OCI-LY3 (cell line): Measurements from ENCODE around the gene DUOXA1.

ENCODE experiments used
- H2AFZ ChIP-seq: fragments of 200-600, 300-600 bp; shearing (Covaris generic); 2 replicates; pipeline ENCODE4 v1.6.0; 2014; ENCODE audit warnings: antibody characterized with exemption, low read depth, low read length
- H3K27ac ChIP-seq: fragments of 200-600, 300-600 bp; sonication (generic); 2 replicates; pipeline ENCODE4 v1.5.1; 2014; ENCODE audit warnings: mild to moderate bottlenecking, low read length, moderate library complexity, mixed read lengths
- H3K27me3 ChIP-seq: fragments of 200-600, 300-600 bp; sonication (generic); 2 replicates; pipeline ENCODE4 v1.6.1; 2014; ENCODE audit warnings: low read depth, low read length, mixed read lengths
- H3K36me3 ChIP-seq: fragments of 200-600, 300-600 bp; sonication (generic); replicated peaks from 2 replicates; pipeline ENCODE3; 2014; ENCODE audit warnings: low read depth, low read length, mixed read lengths
- H3K4me1 ChIP-seq: fragments of 300-600, 200-600 bp; sonication (generic); 2 replicates; pipeline ENCODE4 v1.6.1; 2014; ENCODE audit warnings: low read length, mixed read lengths
- H3K4me2 ChIP-seq: fragments of 200-600, 300-600 bp; sonication (generic); 2 replicates; pipeline ENCODE4 v1.6.1; 2014; ENCODE audit warnings: low read length, mixed read lengths
- H3K4me3 ChIP-seq: fragments of 300-600, 200-600 bp; sonication (generic); 2 replicates; pipeline ENCODE4 v1.5.1; 2014; ENCODE audit warnings: antibody characterized with exemption, mild to moderate bottlenecking, low read length, moderate library complexity
- H3K79me2 ChIP-seq: fragments of 300-600, 200-600 bp; shearing (Covaris generic); 2 replicates; pipeline ENCODE4 v1.6.1; 2014; ENCODE audit warnings: mild to moderate bottlenecking, low read length, mixed read lengths
- H3K9ac ChIP-seq: fragments of 300-600, 200-600 bp; shearing (Covaris generic); 2 replicates; pipeline ENCODE4 v1.6.0; 2014; ENCODE audit warnings: mild to moderate bottlenecking, low read length, moderate library complexity
- H3K9me3 ChIP-seq: fragments of 200-600, 300-600 bp; shearing (Covaris generic); 2 replicates; pipeline ENCODE4 v1.6.1; 2014; ENCODE audit warnings: low read length, mixed read lengths; ENCODE audit not compliant: insufficient read depth
- H4K20me1 ChIP-seq: fragments of 200-600, 300-600 bp; sonication (generic); 2 replicates; pipeline ENCODE4 v1.6.1; 2016; ENCODE audit warnings: low read length, mixed read lengths; ENCODE audit not compliant: insufficient read depth
- EZH2phosphoT487 ChIP-seq: fragments of 200-600 bp; shearing (Covaris generic); IDR thresholded peaks from 2 replicates; pipeline ENCODE4 v1.6.1; 2018; ENCODE audit warnings: antibody characterized with exemption, mixed run types, low read depth
- TF ChIP-seq, protein P1 (sequence below): fragments of 200-600, 300-600 bp; sonication (generic); IDR thresholded peaks from 2 replicates; pipeline ENCODE4 v1.5.1; 2014; ENCODE audit warnings: antibody characterized with exemption, low read length, low read depth

Gene DUOXA1

DNA sequence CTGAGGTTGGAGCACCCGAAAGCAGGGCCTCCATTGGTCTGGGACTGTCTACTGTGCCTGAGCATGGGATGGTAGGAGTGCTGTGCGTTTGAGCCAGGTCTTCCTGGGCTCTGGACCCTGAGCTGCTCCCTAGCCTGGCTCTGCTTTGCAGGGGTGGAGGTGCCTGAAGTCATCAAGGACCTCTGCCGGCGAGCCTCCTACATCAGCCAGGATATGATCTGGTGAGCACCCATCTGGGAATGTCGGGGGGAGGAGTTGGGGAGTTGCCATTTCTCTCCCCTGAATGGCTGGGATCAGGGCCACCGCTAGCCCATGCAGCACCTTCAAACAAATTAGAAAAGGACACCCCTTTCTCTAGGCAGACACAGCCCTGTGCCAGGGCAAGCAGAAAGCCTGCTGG is 20.8 kb upstream of the DUOXA1 start:
- Histone ChIP-seq H3K4me3 (no peak overlapping the region), H3K36me3 (no peaks in the 10 kb centered on the region), H3K4me2 (no peak overlapping the region), H3K27me3 (no peaks in the 10 kb centered on the region), H2AFZ (no peak overlapping the region), H3K4me1 (no peaks in the 10 kb centered on the region), H3K9ac (no peak overlapping the region), H3K9me3 (no peaks in the 10 kb centered on the region), H3K79me2 (no peaks in the 10 kb centered on the region), H3K27ac (no peak overlapping the region), H4K20me1 (no peaks in the 10 kb centered on the region)
- no peak for TF ChIP-seq EZH2phosphoT487
- TF ChIP-seq, protein P1, sequence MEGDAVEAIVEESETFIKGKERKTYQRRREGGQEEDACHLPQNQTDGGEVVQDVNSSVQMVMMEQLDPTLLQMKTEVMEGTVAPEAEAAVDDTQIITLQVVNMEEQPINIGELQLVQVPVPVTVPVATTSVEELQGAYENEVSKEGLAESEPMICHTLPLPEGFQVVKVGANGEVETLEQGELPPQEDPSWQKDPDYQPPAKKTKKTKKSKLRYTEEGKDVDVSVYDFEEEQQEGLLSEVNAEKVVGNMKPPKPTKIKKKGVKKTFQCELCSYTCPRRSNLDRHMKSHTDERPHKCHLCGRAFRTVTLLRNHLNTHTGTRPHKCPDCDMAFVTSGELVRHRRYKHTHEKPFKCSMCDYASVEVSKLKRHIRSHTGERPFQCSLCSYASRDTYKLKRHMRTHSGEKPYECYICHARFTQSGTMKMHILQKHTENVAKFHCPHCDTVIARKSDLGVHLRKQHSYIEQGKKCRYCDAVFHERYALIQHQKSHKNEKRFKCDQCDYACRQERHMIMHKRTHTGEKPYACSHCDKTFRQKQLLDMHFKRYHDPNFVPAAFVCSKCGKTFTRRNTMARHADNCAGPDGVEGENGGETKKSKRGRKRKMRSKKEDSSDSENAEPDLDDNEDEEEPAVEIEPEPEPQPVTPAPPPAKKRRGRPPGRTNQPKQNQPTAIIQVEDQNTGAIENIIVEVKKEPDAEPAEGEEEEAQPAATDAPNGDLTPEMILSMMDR: no peak

DNA sequence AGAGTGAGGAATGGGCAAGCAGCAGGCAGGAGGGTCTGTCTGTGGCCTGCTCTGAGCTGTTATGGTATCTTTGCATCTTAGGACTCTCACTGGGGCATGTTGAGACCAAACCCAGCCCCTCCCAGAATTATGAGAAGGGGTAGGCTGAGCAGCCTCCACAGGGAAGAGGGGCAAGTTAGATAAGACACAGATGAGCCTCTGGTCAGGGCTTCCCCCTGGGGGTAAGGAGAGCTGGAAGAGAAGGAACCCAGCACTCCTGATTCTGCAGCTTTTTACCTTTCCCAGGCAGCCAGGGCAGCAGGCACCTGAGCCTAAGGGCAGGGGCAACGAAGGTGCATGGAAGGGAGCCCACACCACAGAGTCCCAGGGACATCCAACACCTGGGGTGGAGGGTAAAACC is 19.4 kb upstream of the DUOXA1 start:
- no peak for TF ChIP-seq EZH2phosphoT487
- TF ChIP-seq, protein P1: no peak
- Histone ChIP-seq H2AFZ (no peak overlapping the region), H3K27ac (no peak overlapping the region), H3K9me3 (no peaks in the 10 kb centered on the region), H3K79me2 (no peaks in the 10 kb centered on the region), H3K4me1 (no peaks in the 10 kb centered on the region), H4K20me1 (no peaks in the 10 kb centered on the region), H3K36me3 (no peaks in the 10 kb centered on the region), H3K9ac (no peak overlapping the region), H3K27me3 (no peaks in the 10 kb centered on the region), H3K4me2 (no peak overlapping the region), H3K4me3 (no peak overlapping the region)

DNA sequence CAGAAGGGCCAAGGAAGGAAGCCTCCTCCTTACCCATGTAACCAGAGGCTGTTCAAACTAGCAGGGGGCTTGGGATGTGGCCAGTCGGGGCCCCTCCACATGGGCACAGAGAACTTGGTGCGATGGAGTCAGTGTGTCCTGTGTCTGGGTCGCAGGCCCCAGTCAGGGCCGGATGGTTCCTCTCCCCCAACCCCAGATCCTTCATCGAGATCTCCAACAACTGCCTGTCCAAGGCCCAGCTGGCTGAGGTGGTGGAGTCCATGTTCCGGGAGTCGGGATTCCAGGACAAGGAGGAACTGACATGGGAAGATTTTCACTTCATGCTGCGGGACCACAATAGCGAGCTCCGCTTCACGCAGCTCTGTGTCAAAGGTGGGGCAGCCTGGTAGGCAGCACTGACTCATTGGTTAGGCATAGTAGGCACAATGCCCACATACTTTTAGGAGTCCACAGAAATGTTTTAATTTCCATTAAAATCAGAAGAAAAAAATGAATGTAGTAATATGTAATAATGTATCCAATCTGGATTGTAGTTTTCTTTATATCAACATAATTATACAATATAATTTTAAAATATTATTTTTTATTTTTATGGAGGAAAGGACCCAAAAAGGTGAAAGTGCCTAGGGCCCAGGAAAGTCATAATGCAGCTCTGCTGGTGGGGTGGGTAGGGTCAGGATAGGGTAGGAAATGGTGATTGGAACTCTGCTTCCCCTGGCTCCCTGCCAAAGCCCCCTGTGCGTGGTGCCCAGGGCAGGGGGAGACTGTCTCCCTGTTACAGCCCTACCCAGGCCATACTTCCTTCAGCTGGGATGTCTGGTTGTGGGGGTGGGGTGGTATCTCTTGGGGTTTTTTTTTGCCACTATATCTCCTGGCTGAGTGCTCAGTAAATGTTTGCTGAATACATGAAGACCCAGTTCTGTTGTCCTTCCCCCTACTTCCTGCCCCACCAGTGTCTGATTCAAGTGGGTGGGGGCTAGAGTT is 18.7 kb upstream of the DUOXA1 start:
- no peaks in the 10 kb centered on the region for H4K20me1 ChIP-seq
- H3K4me2 ChIP-seq: no peak overlapping the region
- H3K4me3 ChIP-seq: no peak overlapping the region
- no peak overlapping the region for H3K9ac ChIP-seq
- H3K9me3 ChIP-seq: no peaks in the 10 kb centered on the region
- H2AFZ ChIP-seq: no peak overlapping the region
- TF ChIP-seq, protein P1: no peak
- no peak for TF ChIP-seq EZH2phosphoT487
- H3K4me1 ChIP-seq: no peaks in the 10 kb centered on the region
- H3K27ac ChIP-seq: no peak overlapping the region
- no peaks in the 10 kb centered on the region for H3K36me3 ChIP-seq
- H3K79me2 ChIP-seq: no peaks in the 10 kb centered on the region
- H3K27me3 ChIP-seq: no peaks in the 10 kb centered on the region

DNA sequence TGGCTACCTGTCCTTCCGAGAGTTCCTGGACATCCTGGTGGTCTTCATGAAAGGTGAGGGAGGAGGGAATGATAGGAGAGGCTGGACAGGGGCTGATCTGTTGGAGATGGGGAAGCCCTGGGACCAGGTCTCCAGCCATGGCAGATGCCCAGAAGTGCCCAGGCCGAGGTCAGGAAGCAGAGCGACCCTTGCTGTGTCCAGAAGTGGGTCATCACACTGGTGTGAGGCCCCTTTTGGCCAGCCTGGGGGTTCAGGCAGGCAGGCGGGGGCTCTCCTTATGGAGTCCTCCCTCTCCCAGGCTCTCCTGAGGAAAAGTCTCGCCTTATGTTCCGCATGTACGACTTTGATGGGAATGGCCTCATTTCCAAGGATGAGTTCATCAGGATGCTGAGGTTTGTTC is 17.9 kb upstream of the DUOXA1 start:
- H3K9me3 ChIP-seq: no peaks in the 10 kb centered on the region
- no peak overlapping the region for H3K9ac ChIP-seq
- TF ChIP-seq, protein P1: no peak
- no peak for TF ChIP-seq EZH2phosphoT487
- H3K27ac ChIP-seq: no peak overlapping the region
- no peaks in the 10 kb centered on the region for H3K4me1 ChIP-seq
- H4K20me1 ChIP-seq: no peaks in the 10 kb centered on the region
- H3K79me2 ChIP-seq: no peaks in the 10 kb centered on the region
- H2AFZ ChIP-seq: no peak overlapping the region
- H3K27me3 ChIP-seq: no peaks in the 10 kb centered on the region
- no peak overlapping the region for H3K4me2 ChIP-seq
- no peaks in the 10 kb centered on the region for H3K36me3 ChIP-seq
- H3K4me3 ChIP-seq: no peak overlapping the region
